HepG2 (cell line): ENCODE results near the gene TAF7. TPM values are rescaled to one million over a fixed set of nuclear protein-coding genes. Genes with fewer than 3 reads are reported as not detected.

Source experiments
- ZNF3 ChIP-seq: IDR thresholded peaks from 2 replicates; pipeline ENCODE4 v1.7.0; 2017; ENCODE audit warnings: inconsistent platforms
- ZNF543 ChIP-seq: sonication (generic); formaldehyde crosslinking; IDR thresholded peaks from 2 replicates; pipeline ENCODE4 v1.4.0; 2020; ENCODE audit warnings: mild to moderate bottlenecking, missing genetic modification reagents
- ZNF788 ChIP-seq: sonication (generic); formaldehyde crosslinking; IDR thresholded peaks from 2 replicates; pipeline ENCODE4 v1.5.0; 2020; ENCODE audit warnings: mild to moderate bottlenecking, missing genetic modification reagents, borderline replicate concordance
- polyA plus RNA-seq, 8 experiments: library from polyadenylated mRNA; depleted of rRNA in 3 of 8; stranded (reverse) in 7 of 8; unstranded in 1 of 8; fragments of >200 nt; fragmentation: Illumina TruSeq in 4 of 8; extraction: Trizol in 4 of 8; gene quantifications; 2 replicates each; pipeline versions ENCODE4 v1.2.1 to v1.2.3, GENCODE V29; 2011 to 2016; ENCODE audit warnings: low read depth in 4 of 8, missing spikeins in 1 of 8, mixed read lengths in 1 of 8; ENCODE audit not compliant: insufficient read depth in 1 of 8
- total RNA-seq, 5 experiments: library from RNA; depleted of rRNA; stranded (reverse); fragments of >200 nt; fragmentation: Illumina TruSeq; extraction: Trizol; gene quantifications; 2 replicates each; pipeline ENCODE4 v1.2.3, GENCODE V29; 2016; ENCODE audit warnings: low read depth in 1 of 5
- TF ChIP-seq, protein P1 (sequence below), 2 experiments: sonication (generic) in 1 of 2; formaldehyde crosslinking in 1 of 2; IDR thresholded peaks; 2 replicates each; pipeline versions ENCODE4 v1.6.1 to v1.9.0; 2014 to 2022; ENCODE audit warnings: antibody characterized with exemption in 1 of 2, borderline replicate concordance in 1 of 2, inconsistent platforms in 1 of 2, low read depth in 1 of 2, missing genetic modification reagents in 1 of 2
- TF ChIP-seq, protein P2 (sequence below): IDR thresholded peaks from 2 replicates; pipeline ENCODE4 v1.6.1; 2016; ENCODE audit warnings: low read depth

The TAF7 gene
- total and polyA plus RNA-seq, 2 of the 13 experiments (the other 11 are each of a cell fraction or from before 2014, with no cell fraction given) = 41.6 to 61.5 TPM

DNA sequence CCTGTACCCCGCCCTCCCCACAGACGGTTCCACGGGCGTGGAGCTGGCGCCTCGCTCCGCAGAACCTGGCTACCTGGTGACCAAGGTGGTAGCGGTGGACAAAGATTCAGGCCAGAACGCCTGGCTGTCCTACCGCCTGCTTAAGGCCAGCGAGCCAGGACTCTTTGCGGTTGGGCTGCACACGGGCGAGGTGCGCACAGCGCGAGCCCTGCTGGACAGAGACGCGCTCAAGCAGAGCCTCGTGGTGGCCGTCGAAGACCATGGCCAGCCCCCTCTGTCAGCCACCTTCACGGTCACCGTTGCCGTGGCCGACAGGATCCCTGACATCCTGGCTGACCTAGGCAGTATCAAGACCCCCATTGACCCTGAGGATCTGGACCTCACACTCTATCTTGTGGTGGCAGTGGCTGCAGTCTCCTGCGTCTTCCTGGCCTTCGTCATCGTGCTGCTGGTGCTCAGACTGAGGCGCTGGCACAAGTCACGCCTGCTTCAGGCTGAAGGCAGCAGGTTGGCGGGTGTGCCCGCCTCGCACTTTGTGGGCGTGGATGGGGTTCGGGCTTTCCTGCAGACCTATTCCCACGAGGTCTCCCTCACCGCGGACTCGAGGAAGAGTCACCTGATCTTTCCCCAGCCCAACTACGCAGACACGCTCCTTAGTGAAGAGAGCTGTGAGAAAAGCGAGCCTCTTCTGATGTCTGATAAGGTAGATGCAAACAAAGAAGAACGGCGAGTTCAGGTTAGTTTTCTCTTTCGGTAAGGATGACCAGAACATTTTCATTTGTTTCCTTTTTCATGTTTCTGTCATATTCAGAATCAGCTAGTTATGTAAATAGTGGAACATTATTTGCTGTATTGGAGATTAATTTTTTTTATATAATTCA, 45.7 kb upstream of the TAF7 start (continued):
- TF ChIP-seq, protein P1, sequence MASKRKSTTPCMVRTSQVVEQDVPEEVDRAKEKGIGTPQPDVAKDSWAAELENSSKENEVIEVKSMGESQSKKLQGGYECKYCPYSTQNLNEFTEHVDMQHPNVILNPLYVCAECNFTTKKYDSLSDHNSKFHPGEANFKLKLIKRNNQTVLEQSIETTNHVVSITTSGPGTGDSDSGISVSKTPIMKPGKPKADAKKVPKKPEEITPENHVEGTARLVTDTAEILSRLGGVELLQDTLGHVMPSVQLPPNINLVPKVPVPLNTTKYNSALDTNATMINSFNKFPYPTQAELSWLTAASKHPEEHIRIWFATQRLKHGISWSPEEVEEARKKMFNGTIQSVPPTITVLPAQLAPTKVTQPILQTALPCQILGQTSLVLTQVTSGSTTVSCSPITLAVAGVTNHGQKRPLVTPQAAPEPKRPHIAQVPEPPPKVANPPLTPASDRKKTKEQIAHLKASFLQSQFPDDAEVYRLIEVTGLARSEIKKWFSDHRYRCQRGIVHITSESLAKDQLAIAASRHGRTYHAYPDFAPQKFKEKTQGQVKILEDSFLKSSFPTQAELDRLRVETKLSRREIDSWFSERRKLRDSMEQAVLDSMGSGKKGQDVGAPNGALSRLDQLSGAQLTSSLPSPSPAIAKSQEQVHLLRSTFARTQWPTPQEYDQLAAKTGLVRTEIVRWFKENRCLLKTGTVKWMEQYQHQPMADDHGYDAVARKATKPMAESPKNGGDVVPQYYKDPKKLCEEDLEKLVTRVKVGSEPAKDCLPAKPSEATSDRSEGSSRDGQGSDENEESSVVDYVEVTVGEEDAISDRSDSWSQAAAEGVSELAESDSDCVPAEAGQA (IDR thresholded peaks at IDR 0.05; ENCODE audit: low read depth) = no peak
- TF ChIP-seq, protein P1 (CRISPR knock-in tag; IDR thresholded peaks at IDR 0.05; ENCODE audit: borderline replicate concordance) = no peak
- TF ChIP-seq ZNF543 (CRISPR knock-in tag) = no peak
- TF ChIP-seq, protein P2, sequence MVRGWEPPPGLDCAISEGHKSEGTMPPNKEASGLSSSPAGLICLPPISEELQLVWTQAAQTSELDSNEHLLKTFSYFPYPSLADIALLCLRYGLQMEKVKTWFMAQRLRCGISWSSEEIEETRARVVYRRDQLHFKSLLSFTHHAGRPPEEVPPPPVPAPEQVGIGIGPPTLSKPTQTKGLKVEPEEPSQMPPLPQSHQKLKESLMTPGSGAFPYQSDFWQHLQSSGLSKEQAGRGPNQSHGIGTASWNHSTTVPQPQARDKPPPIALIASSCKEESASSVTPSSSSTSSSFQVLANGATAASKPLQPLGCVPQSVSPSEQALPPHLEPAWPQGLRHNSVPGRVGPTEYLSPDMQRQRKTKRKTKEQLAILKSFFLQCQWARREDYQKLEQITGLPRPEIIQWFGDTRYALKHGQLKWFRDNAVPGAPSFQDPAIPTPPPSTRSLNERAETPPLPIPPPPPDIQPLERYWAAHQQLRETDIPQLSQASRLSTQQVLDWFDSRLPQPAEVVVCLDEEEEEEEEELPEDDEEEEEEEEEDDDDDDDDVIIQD (CRISPR knock-in tag) = no peak
- no peak for TF ChIP-seq ZNF3
- no peak for TF ChIP-seq ZNF788 (CRISPR knock-in tag)
